ENCODE measurements around the gene TCP1.

DNA sequence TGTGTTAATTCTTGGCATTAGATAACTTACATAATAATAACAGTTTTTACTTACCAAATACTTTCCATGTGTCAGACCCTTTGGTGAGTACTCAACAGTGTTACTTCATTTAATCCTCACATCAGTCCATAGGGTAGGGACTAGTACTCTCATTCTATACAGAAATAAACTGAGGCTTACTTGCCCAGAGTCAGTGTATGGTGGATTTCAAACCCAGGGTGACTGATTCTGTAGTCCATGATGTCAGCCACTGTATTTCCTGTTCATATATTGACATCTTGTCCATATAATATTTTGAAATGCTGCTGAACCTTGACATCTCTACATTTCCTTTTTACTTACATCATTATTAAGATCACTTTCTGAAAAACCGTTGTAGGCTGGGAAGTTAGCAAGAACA lies 8.2 kb upstream of the TCP1 start:
- TF ChIP-seq EZH2 (IDR thresholded peaks at IDR 0.05) (no peak), EZH2phosphoT487 (IDR thresholded peaks at IDR 0.05) (no peak)
- TF ChIP-seq, protein P1, sequence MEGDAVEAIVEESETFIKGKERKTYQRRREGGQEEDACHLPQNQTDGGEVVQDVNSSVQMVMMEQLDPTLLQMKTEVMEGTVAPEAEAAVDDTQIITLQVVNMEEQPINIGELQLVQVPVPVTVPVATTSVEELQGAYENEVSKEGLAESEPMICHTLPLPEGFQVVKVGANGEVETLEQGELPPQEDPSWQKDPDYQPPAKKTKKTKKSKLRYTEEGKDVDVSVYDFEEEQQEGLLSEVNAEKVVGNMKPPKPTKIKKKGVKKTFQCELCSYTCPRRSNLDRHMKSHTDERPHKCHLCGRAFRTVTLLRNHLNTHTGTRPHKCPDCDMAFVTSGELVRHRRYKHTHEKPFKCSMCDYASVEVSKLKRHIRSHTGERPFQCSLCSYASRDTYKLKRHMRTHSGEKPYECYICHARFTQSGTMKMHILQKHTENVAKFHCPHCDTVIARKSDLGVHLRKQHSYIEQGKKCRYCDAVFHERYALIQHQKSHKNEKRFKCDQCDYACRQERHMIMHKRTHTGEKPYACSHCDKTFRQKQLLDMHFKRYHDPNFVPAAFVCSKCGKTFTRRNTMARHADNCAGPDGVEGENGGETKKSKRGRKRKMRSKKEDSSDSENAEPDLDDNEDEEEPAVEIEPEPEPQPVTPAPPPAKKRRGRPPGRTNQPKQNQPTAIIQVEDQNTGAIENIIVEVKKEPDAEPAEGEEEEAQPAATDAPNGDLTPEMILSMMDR (IDR thresholded peaks at IDR 0.05): no peak

Measured in neural progenitor cell (in vitro differentiated cells).